ENCODE data around the gene ROPN1L. TPM values are rescaled to one million over a fixed set of nuclear protein-coding genes. Genes with fewer than 3 reads are reported as not detected.

The ROPN1L gene
- total RNA-seq, 2 donors from 2014 or later = 34.9 TPM; not detected in 1

DNA sequence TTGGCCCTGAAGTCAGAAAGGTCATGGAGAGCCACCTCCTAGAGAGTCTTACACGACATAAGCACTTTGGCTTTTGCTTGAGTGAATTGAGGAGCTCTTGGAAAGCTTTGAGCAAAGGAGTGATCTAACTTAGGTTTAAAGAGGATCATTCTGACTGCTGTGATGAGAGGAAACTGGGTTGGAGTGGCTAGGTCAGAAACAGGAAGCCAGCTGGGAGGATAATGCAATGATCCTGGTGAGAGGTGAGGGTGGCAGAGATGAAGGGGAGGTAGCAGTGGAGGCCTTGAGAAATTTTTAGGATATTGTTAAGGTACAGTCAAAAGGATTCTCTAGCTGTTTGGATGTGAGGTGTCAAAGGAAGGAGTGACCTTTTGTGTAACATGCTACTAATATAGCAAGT is 32.2 kb upstream of the ROPN1L start:
- Histone ChIP-seq H3K4me3 (no peak overlapping the region), H3K9me3 (no peaks in the 10 kb centered on the region), H3K27me3 (replicated peaks; ENCODE audit: insufficient read depth) (no peaks in the 10 kb centered on the region), H3K27ac (no peak overlapping the region), H3K36me3 (peaks cover 3 to 4% of the 10 kb centered on the region in 2 donors), H3K4me1 (replicated peaks) (no peaks in the 10 kb centered on the region)
- no peak for DNase-seq (ENCODE audit: low spot score)
- TF ChIP-seq POLR2A (IDR thresholded peaks at IDR 0.05) (no peak), POLR2AphosphoS5 (IDR thresholded peaks at IDR 0.05) (no peak)
- TF ChIP-seq, protein P1, sequence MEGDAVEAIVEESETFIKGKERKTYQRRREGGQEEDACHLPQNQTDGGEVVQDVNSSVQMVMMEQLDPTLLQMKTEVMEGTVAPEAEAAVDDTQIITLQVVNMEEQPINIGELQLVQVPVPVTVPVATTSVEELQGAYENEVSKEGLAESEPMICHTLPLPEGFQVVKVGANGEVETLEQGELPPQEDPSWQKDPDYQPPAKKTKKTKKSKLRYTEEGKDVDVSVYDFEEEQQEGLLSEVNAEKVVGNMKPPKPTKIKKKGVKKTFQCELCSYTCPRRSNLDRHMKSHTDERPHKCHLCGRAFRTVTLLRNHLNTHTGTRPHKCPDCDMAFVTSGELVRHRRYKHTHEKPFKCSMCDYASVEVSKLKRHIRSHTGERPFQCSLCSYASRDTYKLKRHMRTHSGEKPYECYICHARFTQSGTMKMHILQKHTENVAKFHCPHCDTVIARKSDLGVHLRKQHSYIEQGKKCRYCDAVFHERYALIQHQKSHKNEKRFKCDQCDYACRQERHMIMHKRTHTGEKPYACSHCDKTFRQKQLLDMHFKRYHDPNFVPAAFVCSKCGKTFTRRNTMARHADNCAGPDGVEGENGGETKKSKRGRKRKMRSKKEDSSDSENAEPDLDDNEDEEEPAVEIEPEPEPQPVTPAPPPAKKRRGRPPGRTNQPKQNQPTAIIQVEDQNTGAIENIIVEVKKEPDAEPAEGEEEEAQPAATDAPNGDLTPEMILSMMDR (IDR thresholded peaks at IDR 0.05) = no peak
- 88% methylated on average over 1 of the region's 1 CpG for WGBS
- intact Hi-C loops (cut with DNase I) = no loop called here

DNA sequence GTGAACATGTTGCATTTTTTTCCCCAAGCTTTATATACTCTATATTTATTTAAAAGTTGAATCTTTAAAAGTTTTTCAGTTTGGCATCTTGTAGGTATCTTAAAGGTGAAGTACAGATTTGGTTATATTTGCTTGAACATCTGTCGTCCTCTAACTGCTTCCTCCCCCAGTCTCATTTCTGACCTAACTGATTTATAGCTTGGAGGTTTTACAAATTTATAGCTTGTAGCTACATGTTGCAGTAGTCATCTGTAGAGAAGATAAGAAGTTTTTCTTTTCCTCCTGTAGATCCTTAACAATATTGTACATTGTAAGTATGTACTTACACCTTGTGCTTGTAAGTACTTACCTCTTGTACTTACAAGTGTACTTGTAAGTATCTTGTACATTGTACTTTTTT is 31.0 kb upstream of the ROPN1L start:
- 57% methylated on average over 1 of the region's 1 CpG for WGBS
- H3K27me3 ChIP-seq (replicated peaks; ENCODE audit: insufficient read depth) = no peaks in the 10 kb centered on the region
- DNase-seq (ENCODE audit: low spot score) = no peak
- H3K36me3 ChIP-seq = peaks cover 3 to 4% of the 10 kb centered on the region in 2 donors
- H3K4me3 ChIP-seq = no peak overlapping the region
- H3K9me3 ChIP-seq = no peaks in the 10 kb centered on the region
- intact Hi-C loops (cut with DNase I) = no loop called here
- no peaks in the 10 kb centered on the region for H3K4me1 ChIP-seq (replicated peaks)
- TF ChIP-seq POLR2AphosphoS5 (IDR thresholded peaks at IDR 0.05) (no peak), POLR2A (IDR thresholded peaks at IDR 0.05) (no peak)
- TF ChIP-seq, protein P1 (IDR thresholded peaks at IDR 0.05) = no peak
- H3K27ac ChIP-seq = no peak overlapping the region

DNA sequence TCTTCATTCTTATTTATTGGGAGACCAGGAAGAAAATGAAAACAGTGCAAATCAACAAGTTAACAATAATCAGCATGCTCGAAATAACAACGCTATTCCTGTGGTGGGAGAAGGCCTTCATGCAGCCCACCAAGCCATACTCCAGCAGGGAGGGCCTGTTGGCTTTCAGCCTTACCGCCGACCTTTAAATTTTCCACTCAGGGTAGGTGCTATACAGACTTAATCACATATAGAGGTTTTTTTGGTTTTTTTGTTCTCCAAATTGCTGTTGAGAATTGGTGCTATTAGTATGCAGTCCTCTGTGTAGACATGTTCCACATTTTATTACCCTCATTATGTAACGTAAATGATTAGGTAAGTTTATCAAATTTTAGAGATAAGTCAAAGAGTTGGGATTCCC is 30.3 kb upstream of the ROPN1L start:
- DNase-seq (ENCODE audit: low spot score) = no peak
- H3K27me3 ChIP-seq (replicated peaks; ENCODE audit: insufficient read depth) = no peaks in the 10 kb centered on the region
- WGBS = 90% methylated on average over 5 of the region's 5 CpGs
- no peaks in the 10 kb centered on the region for H3K9me3 ChIP-seq
- no peaks in the 10 kb centered on the region for H3K4me1 ChIP-seq (replicated peaks)
- H3K36me3 ChIP-seq = peaks cover 3 to 4% of the 10 kb centered on the region in 2 donors
- no peak overlapping the region for H3K27ac ChIP-seq
- intact Hi-C loops (cut with DNase I) = no loop called here
- H3K4me3 ChIP-seq = no peak overlapping the region
- TF ChIP-seq POLR2AphosphoS5 (IDR thresholded peaks at IDR 0.05) = no peak
- no peak for TF ChIP-seq POLR2A (IDR thresholded peaks at IDR 0.05)
- TF ChIP-seq, protein P1 (IDR thresholded peaks at IDR 0.05) = no peak

DNA sequence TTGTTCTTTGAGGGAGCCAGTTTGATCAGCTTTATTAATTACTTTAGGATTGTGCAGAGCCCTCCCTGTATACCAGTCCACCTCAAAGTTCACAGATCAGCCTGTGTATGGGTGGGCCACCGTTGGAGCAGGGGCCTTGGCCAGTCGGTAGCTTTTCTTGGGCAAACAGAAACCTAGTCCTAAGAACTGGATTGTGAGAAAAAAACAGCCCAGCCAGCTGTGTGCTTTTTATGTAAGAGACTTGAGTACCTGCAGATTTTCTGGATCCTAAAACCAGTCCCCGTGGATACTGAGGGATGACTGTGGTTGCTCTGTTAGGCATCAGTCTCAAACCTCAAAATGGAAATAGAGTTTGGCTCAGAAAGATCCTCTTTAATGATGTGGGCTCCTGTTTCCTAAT is 24.8 kb upstream of the ROPN1L start:
- WGBS = 100% methylated on average over 3 of the region's 3 CpGs
- TF ChIP-seq POLR2A (IDR thresholded peaks at IDR 0.05) = no peak
- no peak for TF ChIP-seq POLR2AphosphoS5 (IDR thresholded peaks at IDR 0.05)
- TF ChIP-seq, protein P1 (IDR thresholded peaks at IDR 0.05) = no peak
- Histone ChIP-seq H3K4me1 (replicated peaks) (no peaks in the 10 kb centered on the region), H3K4me3 (no peak overlapping the region), H3K36me3 (no peaks in the 10 kb centered on the region), H3K27me3 (replicated peaks; ENCODE audit: insufficient read depth) (no peaks in the 10 kb centered on the region), H3K9me3 (no peaks in the 10 kb centered on the region), H3K27ac (no peak overlapping the region)
- intact Hi-C loops (cut with DNase I) = no loop called here
- no peak for DNase-seq (ENCODE audit: low spot score)

DNA sequence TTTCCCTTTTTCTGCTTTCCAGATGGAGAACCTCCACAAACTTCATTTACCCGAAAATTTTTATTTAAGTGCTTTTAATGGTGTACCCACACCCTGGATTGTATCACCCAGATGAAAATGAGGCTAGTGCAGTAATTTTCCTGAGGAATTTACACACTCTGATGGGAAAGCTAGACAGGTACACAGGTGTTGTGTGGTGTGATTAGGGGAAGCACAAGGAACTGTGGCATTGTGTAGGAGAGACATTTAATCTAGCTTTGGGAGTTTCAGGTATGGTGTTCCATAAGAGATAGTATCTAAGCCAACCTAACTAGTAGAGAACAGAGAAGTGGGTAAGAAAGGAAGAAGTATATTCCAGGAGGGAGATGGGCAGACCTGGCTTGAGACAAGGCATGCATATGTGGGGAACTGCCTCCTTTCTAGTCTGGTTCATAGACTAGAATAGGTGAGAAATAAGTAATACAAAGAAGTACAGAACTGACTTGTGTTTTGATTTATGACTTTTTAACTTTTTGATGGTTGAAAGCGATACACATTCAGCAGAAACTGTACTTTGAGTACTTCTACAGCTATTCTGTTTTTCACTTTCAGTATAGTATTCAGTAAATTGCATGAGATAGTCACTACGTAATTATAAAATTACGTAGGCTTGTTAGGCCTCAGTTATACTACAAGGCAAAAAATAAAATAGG is 22.9 kb upstream of the ROPN1L start:
- H3K27me3 ChIP-seq (replicated peaks; ENCODE audit: insufficient read depth) = no peaks in the 10 kb centered on the region
- no peak overlapping the region for H3K4me3 ChIP-seq
- intact Hi-C loops (cut with DNase I) = no loop called here
- no peak for DNase-seq (ENCODE audit: low spot score)
- H3K4me1 ChIP-seq (replicated peaks) = no peaks in the 10 kb centered on the region
- TF ChIP-seq POLR2A (IDR thresholded peaks at IDR 0.05) (no peak), POLR2AphosphoS5 (IDR thresholded peaks at IDR 0.05) (no peak)
- TF ChIP-seq, protein P1 (IDR thresholded peaks at IDR 0.05) = no peak
- no peak overlapping the region for H3K27ac ChIP-seq
- no peaks in the 10 kb centered on the region for H3K9me3 ChIP-seq
- H3K36me3 ChIP-seq = no peaks in the 10 kb centered on the region
- 95% methylated on average over 4 of the region's 4 CpGs for whole genome bisulfite sequencing
